Activated CD8-positive, alpha-beta memory T cell treated with anti-CD3 and anti-CD28 coated beads for 36 hours (primary cell): ENCODE measurements around the gene TM9SF2. TPM values are rescaled to one million over a fixed set of nuclear protein-coding genes. Genes with fewer than 3 reads are reported as not detected.
"Not testable (repeated sequence)": the region's sequence is repeated elsewhere in the genome, so short reads cannot be mapped to it uniquely, and the experiment has no call there.

Source experiments
- CTCF ChIA-PET: fragments of 350-600 bp; sonication (Branson Sonifier 250); formaldehyde crosslinking; loops from one replicate; lab custom pipeline; 2021; ENCODE audit warnings: antibody characterized with exemption; lab: Charles Lee
- POLR2A ChIA-PET: fragments of 350-600 bp; sonication (Branson Sonifier 250); formaldehyde crosslinking; loops from one replicate; lab custom pipeline; 2021; ENCODE audit warnings: antibody characterized with exemption; lab: Charles Lee
- total RNA-seq, 2 experiments: library from RNA; stranded (reverse); gene quantifications; one replicate each; pipeline ENCODE4 v1.2.3, GENCODE V29; 2021

TM9SF2 gene
- total RNA-seq, 2 experiments from 2014 or later = 90.4 to 94.8 TPM

DNA sequence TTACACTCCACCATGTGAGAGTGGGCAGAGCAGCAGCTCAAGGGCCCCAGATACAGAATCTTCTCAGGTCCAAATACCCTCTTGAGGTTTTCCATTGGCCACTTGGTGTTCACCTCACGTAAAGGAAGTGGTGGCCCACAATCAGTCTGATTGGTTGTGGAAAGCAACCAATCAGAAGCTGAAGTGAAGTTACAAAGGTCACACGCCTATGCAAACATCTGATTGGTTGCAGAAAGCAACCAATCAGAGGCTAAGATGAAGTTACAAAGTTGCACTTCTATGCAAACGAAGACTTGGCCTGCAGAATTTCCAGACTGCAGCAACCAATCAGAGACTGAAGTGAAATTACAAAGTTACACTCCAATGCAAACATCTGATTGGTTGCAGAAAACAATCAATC, 14.3 kb upstream of the TM9SF2 start:
- ChIA-PET POLR2A (no interaction called here), CTCF (no interaction called here)

DNA sequence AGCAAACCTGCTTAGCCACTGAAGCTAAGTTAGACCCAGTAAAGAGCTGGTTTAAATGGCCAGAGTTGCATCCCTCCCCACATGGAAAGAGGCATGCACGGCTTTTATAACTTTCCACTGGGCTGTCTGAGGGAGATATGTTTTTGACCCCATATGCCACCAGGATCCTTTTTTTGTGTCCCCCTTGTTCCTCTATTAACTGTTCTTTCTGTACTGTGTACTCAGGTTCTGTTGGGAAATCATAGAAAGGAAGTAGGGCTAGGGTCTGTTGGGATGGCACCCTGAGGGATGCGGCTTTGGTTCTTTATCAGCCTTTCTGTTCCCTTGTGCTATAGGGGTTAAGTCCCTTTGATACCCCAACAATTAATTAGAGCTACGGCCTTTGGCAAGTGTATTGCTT, 12.2 kb upstream of the TM9SF2 start:
- CTCF ChIA-PET = no interaction called here
- POLR2A ChIA-PET = no interaction called here

DNA sequence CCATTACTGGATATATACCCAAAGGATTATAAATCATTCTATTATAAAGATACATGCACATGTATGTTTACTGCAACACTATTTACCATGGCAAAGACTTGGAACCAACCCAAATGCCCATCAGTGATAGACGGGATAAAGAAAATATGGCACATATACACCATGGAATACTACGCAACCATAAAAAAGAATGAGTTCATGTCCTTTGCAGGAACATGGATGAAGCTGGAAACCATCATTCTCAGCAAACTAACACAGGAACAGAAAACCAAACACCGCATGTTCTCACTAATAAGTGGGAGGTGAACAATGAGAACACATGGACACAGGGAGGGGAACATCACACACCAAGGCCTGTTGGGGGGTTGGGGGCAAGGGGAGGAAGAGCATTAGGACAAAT, 9.5 kb upstream of the TM9SF2 start:
- POLR2A ChIA-PET, CTCF ChIA-PET: not testable (repeated sequence)

DNA sequence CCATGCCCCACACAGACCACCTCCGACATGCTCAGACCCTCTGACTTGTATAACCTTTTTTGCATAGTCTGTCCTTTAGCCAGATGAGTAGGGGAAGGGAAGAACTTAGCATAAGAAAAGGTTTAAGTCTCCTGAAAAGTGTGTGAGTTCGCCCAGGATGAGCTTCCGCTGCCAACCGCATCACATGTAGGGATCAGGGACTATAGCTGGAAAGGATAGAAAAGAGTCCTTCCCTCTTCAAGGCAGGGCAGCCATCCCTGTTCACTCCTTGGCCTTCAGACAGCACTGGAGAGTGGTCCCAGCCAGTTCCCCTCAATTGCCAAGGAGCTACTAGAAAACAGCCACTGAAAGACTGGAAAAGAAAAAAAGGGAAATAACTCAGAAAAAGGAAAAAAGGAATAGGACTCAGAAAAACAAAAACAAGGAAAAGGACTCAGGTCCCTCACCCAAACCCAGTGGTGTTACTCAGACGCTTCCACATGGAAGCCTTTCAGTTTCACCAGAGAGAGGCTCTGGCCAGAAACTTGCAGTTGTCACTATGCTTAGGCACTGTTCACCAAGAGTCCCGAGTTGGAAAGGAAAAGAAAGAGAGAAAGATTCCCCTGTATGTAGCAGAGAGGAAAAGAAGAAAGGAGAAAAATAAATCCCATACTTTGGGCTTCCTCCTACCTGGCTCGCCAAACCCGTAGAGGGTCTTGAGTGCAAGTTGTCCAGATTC, 5.6 kb upstream of the TM9SF2 start:
- CTCF ChIA-PET = interaction anchor here (0.7 kb wide), 1 partner anchor 38 kb away, joined by 4 read pairs; no protein-coding TSS in a partner anchor
- POLR2A ChIA-PET = no interaction called here

DNA sequence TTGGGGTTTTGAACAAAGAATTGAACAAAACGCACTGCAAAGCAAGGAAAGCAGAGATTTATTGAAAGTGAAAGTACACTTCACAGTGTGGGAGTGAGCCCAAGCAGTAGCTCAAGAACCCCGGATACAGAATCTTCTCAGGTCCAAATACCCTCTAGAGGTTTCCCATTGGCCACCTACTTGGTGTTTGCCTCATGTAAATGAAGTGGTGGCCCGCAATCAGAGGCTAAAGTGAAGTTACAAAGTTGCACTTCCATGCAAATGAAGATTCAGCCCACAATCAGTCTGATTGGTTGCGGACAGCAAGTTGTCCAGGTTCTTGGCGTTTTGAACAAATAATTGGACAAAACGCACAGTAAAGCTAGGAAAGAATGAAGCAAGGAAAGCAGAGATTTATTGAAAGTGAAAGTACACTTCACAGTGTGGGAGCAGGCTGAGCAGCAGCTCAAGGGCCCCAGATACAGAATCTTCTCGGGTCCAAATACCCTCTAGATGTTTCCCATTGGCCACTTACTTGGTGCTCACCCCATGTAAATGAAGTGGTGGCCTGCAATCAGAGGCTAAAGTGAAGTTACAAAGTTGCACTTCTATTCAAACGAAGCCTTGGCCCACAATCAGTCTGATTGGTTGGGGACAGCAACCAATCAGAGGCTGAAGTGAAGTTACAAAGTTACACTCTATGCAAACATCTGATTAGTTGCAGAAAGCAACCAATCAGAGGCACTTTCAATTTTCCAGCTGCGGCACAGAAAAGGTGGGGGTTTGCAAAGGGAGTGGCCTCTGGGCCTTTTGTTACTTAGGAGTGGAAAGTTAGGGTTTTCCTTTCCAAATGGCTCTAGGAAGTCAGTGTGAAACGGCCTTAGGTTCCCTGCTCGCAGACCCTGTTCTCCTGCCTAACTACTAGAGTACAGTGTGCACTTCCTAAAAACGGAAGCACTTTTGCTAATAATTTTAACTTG, 4.8 kb upstream of the TM9SF2 start:
- ChIA-PET CTCF (no interaction called here), POLR2A (interaction anchor here (0.7 kb wide), 1 partner anchor 48 kb away, joined by 5 read pairs; no protein-coding TSS in a partner anchor)

DNA sequence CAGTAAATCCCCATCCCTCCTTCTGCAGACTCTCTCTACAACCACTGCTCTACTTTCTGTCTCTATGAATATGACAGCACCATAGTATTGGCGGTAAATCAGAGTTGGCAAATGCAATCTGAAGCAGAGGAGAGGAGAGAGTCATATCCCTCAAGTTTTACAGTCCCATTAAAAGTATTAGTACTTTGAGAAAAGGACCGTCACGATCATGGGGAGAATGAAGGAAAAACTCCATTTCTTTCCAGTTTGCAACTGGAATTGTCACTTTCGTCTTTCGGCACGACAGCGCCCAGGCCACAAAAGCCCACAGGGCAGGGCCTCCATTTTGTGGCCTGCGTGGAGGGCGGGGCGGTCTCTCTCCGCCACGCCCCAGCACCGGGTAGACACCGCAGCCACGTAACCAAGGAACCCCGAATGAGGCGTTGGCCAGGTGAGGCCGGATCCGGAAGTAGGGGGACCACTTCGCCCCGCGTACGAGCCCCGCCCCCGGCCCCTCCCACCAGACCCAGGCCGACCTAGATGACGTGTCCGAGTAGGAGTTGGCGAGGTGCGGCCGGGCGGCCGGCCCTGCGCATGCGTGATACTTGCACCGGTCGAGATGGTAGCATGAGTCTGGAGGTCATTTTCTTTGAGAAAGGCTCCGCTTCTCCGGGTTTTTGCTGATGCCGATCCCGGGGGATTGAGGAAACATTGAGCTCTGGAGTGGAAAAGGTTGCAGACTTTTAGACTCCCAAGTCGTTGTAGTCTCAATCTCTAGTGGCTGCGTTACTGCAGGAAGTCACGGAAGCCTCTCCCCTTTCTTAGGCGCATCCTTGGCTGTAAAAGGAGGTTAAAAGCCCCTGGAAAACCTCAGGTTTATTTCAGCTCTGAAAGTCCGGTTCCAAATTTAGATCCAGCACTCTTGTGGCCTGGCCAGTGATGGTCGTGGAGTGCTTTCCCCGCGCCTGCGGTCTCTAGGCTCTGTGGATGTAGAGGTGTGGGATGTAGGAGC, 2.8 kb upstream of the TM9SF2 start:
- ChIA-PET CTCF (interaction anchor here (0.9 kb wide), 1 partner anchor 50 kb away, joined by 4 read pairs; no protein-coding TSS in a partner anchor), POLR2A (interaction anchor here (1.1 kb wide), 1 partner anchor 46 kb away, joined by 4 read pairs; no protein-coding TSS in a partner anchor)

DNA sequence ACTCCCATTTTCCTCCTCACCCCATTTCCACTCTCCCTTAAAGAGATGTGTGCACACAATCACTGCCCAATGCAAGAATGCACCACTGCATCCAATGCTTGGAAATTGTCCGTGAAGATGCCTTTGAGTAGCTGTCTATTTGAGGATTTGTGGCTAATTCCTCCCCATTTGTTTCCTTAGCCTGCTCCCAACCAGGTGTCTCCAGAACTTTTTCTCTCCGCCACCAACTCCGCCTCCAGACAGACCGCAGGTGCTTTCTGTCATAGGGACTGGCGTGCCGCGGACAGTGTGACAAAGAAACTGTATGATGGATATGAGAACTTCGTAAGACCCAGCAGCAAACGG, 461 bp upstream of the TM9SF2 start:
- ChIA-PET CTCF (interaction anchor here (1.7 kb wide), 3 partner anchors 9 to 64 kb away, joined by 4 to 5 read pairs (median 4); no protein-coding TSS in a partner anchor), POLR2A (interaction anchor here (0.6 kb wide), 2 partner anchors 66 to 226 kb away, joined by 3 to 4 read pairs; no protein-coding TSS in a partner anchor)

DNA sequence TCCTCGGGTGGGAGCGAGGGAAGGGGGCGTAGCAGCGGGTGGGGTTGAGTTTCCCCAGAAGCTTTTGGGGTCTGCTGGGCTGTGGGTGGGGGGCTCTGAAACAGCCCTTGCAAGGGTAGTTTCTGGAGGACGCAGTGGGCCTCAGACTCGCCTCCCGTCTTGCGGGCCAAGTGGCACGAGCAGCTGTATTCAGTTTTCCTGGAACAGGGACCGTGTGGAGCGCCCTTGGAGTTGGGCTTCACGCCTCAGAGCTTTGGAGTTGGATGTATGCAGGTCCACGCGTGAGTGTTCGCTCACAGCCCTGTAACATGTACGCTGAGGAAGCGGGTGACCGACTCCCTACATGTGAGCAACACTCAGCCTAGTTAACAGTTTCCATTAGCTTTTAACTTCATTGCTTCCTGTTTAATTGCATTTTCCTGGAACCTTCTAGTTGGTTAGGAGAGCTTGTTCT, 603 bp downstream of the TM9SF2 start:
- CTCF ChIA-PET = interaction anchor here (0.9 to 1.4 kb wide), 3 partner anchors 11 to 104 kb away, joined by 3 to 6 read pairs (median 3); no protein-coding TSS in a partner anchor
- POLR2A ChIA-PET = interaction anchor here (0.5 to 0.6 kb wide), 2 partner anchors 24 to 307 kb away, joined by 5 to 14 read pairs; no protein-coding TSS in a partner anchor

DNA sequence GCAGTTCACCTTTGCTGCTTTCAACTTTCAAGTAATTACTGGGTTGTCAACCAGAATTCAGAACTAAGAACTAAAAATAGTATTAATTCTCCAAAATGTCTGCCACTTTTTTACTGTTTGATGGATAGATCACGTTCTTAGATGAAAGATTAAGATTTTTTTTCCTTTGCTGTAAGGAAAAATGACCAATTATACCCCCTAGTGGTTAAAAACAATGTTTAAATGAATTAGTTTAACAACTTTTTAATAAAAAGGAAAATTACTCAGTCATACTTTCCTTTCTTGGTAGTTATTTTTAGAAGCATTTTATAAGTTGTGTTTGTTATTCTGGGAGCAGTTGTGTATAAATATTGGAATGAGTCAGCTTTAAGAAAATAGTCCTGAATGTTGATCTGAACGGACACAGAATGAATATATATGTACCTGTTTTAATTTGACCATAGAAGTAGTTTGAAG, 4.6 kb downstream of the TM9SF2 start:
- POLR2A ChIA-PET = no interaction called here
- CTCF ChIA-PET = interaction anchor here (1.5 kb wide), 1 partner anchor 63 kb away, joined by 4 read pairs; no protein-coding TSS in a partner anchor

DNA sequence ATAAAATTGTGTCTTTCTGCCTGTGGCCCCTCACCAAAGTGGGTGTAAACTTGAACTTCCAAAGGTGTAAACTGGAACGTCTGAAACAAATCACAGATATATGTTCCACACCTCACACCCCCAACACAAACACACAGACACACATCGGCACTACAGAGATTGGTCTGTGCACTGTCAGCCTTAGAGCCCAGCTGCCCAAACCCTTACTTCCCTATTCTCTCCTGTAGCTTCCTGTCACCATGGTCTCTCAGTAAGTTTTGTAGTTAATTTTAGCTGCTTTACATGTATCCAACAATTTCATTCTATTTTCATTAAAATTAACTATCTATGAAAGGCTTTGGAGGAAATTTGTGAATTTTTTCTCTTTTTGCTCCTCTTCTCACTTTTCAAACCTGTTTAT, 5.4 kb downstream of the TM9SF2 start:
- ChIA-PET CTCF (interaction anchor here (1.5 to 2.0 kb wide), 2 partner anchors 63 to 70 kb away, joined by 4 to 7 read pairs; no protein-coding TSS in a partner anchor), POLR2A (no interaction called here)

DNA sequence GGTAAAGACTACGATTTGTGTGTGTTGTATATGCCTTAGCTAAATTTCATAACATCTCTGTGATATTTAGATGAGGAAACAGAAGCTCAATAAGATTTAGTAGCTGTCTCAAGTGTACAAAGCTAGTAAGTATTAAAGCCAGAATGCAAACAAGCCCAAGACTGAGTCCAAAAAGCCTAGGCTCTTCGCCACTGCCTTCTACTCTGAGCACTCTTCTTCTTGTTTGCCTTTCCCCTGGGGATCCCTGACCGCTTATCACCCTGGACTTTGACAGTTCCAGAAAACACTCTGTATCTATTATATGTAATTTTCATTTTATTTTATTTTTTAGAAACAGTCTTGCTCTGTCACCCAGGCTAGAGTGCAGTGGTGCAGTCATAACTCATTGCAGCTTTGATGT, 5.8 kb downstream of the TM9SF2 start:
- POLR2A ChIA-PET = no interaction called here
- CTCF ChIA-PET = interaction anchor here (0.6 to 2.0 kb wide), 3 partner anchors 64 to 1014 kb away, joined by 3 to 7 read pairs (median 4); no protein-coding TSS in a partner anchor

DNA sequence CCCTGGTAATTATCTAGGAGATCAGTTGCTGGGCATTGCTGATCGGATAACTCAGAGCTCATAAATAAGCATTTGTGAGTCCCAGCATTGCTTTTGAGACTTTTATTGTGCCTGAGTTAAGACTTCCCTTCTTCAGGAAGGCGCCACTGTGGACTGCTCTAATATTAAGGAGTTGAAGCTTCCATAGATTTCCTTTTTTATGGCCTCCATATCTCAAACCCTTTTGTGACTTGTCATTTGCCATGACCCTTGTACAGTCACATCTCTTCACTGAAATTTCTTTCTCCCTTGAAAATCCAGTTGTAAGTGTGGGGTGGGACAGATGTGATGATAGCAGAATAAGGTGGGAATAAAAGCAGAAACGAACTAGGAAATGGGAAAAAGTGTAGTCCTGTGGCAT, 6.3 kb downstream of the TM9SF2 start:
- ChIA-PET POLR2A (no interaction called here), CTCF (interaction anchor here (0.6 to 2.0 kb wide), 2 partner anchors 71 to 1013 kb away, joined by 3 to 7 read pairs; no protein-coding TSS in a partner anchor)

DNA sequence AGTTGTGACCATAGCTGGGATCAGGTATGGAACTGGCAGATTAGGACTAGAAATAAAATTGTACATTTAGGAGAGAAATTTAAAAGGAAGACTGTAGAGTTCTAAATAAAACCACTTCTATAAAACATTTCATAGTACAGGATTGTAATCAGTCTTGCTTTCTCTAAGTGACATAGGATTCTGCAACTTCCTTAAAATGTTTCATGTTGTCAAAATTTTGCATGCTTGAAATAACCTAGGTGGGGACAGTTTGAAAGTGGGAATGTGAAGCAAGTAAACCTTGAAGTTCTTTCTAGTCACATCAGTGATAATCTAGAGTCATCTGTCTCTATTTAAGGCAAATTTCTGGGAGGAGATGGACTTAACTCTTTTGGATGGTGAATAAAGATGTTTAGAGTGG, 6.7 kb downstream of the TM9SF2 start:
- CTCF ChIA-PET = interaction anchor here (2.0 kb wide), 1 partner anchor 71 kb away, joined by 7 read pairs; no protein-coding TSS in a partner anchor
- POLR2A ChIA-PET = no interaction called here

DNA sequence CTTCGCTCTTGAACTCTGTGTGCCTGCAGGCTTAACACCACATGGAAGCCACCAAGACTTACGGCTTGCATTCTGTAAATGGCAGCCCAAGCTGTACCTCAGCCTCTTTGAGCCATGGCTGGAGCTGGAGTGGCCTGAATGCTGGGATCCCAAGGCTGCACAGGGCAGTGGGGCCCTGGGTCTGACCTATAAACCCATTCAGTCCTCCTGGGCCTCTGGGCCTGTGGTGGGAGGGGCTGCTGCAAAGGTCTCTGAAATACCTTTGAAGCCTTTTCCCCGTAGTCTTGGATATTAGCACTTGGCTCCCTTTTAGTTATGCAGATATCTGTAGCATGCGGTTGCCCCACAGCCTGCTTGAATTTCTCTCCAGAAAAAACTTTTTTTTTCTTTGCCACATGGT, 8.2 kb downstream of the TM9SF2 start:
- POLR2A ChIA-PET = no interaction called here
- CTCF ChIA-PET = interaction anchor here (1.2 kb wide), 1 partner anchor 9 kb away, joined by 4 read pairs; the partner anchor contains the start of gene TM9SF2

DNA sequence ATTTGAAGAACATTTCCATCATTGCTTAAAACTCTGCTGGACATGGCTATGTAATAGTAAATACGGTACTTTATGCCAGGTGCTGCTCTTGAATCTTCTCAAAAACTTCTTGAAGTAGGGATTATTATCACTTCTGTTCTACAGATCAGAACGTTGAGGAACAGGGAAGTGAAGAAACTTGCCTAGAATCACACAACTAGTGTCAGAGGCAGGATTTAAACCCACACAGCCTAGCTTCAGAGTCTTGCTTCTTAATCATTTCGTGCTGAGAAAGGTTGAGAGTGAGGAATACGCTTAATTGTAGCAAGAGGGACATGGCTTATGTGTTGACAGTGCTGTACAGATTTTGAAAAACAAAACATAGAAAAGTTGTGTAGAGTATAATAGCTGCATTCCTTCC, 13.5 kb downstream of the TM9SF2 start:
- ChIA-PET CTCF (interaction anchor here (1.3 kb wide), 1 partner anchor 401 kb away, joined by 3 read pairs; no protein-coding TSS in a partner anchor), POLR2A (no interaction called here)

DNA sequence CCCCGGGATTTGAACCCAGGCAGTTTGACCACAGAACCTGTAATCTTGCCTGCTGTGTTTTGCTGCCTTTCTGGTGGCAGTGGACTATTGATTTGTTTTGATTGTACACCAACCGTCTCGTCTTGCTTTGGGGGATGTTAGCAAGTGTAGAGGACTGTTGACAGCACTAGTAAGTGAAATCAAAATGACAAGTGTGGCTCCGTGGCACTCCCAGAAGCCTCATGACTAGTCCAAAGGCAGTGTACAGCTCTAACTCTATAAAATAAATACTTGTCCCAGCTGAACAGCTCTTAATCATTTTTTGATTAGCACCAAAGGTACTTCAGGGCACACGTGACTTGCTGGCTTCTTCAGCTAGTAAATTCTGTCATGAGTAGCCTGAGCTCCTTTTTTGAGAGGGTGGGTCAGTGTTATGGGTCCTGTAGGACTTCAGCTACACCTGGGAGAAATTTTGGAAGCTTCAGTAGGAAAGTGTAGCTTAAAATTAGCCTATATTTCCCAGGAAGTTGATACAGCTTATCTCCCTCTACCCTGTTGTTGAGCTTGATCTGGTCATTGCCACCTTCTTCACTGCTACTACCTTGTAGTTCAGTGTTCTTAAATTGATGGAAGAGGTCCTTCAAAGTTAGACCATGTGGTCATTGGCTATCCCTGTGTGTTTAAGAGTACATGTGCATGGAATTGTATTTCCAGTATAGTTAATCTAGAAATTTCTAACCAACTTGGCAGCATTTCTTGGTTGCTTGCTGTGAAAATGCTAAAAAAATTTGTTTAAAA, 15.1 kb downstream of the TM9SF2 start:
- ChIA-PET CTCF (interaction anchor here (1.0 kb wide), 1 partner anchor 13 kb away, joined by 3 read pairs; no protein-coding TSS in a partner anchor), POLR2A (no interaction called here)

DNA sequence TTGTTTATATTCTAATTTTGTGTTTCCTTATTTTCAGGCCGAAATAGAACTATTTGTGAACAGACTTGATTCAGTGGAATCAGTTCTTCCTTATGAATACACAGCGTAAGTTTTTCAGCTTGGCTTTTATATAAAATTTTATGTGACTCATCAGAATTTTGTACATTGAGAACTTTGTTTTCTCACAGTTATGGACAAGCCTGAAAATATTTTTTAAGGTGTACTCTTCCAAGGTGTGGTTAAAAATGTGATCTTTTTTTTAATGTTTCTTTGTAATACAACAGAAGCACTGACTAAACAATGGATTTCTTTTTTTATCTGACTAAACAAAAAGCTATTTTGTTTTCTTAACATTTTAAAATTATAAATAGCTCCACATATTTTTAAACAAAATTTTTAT, 16.3 kb downstream of the TM9SF2 start:
- CTCF ChIA-PET = interaction anchor here (1.0 kb wide), 1 partner anchor 14 kb away, joined by 3 read pairs; no protein-coding TSS in a partner anchor
- POLR2A ChIA-PET = no interaction called here
